Hepatocyte (in vitro differentiated cells): ENCODE measurements around the gene UQCRH.
"Not testable (repeated sequence)": the region's sequence is repeated elsewhere in the genome, so short reads cannot be mapped to it uniquely, and the experiment has no call there.

ENCODE experiments used
- EZH2 ChIP-seq: fragments of 200-600 bp; sonication (generic); IDR thresholded peaks from 2 replicates; pipeline ENCODE4 v1.6.1; 2016; ENCODE audit warnings: antibody characterized with exemption, mild to moderate bottlenecking, borderline replicate concordance
- EZH2phosphoT487 ChIP-seq: fragments of 200-600 bp; sonication (generic); IDR thresholded peaks from one replicate; pipeline ENCODE4 v1.6.1; 2018; ENCODE audit warnings: antibody characterized with exemption, mild to moderate bottlenecking, low read depth, moderate library complexity; ENCODE audit not compliant: unreplicated experiment, severe bottlenecking
- TF ChIP-seq, protein P1 (sequence below): fragments of 200-600 bp; sonication (generic); IDR thresholded peaks from 2 replicates; pipeline ENCODE4 v1.5.1; 2016; ENCODE audit warnings: antibody characterized with exemption, mild to moderate bottlenecking; ENCODE audit not compliant: poor library complexity

DNA sequence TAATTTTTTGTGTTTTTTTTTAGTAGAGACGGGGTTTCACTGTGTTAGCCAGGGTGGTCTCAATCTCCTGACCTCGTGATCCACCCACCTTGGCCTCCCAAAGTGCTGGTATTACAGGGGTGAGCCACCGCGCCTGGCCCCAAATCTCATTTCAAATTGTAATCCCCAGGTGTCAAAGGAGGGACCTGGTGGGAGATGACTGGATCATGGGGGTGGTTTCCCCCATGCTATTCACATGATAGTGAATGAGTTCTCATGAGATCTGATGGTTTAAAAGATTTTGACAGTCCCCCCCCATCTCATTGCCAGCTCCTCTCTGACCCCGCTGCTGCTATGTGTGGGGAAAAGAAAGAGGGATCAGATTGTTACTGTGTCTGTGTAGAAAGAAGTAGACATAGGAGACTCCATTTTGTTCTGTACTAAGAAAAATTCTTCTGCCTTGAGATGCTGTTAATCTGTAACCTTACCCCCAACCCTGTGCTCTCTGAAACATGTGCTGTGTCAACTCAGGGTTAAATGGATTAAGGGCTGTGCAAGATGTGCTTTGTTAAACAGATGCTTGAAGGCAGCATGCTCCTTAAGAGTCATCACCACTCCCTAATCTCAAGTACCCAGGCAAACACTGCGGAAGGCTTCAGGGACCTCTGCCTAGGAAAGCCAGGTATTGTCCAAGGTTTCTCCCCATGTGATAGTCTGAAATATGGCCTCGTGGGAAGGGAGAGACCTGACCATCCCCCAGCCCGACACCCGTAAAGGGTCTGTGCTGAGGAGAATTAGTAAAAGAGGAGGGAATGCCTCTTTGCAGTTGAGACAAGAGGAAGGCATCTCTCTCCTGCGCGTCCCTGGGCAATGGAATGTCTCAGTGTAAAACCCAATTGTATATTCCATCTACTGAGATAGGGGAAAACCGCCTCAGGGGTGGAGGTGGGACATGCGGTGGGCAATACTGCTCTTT, 16.7 kb downstream of the UQCRH start:
- TF ChIP-seq, protein P1, sequence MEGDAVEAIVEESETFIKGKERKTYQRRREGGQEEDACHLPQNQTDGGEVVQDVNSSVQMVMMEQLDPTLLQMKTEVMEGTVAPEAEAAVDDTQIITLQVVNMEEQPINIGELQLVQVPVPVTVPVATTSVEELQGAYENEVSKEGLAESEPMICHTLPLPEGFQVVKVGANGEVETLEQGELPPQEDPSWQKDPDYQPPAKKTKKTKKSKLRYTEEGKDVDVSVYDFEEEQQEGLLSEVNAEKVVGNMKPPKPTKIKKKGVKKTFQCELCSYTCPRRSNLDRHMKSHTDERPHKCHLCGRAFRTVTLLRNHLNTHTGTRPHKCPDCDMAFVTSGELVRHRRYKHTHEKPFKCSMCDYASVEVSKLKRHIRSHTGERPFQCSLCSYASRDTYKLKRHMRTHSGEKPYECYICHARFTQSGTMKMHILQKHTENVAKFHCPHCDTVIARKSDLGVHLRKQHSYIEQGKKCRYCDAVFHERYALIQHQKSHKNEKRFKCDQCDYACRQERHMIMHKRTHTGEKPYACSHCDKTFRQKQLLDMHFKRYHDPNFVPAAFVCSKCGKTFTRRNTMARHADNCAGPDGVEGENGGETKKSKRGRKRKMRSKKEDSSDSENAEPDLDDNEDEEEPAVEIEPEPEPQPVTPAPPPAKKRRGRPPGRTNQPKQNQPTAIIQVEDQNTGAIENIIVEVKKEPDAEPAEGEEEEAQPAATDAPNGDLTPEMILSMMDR = not testable (repeated sequence)
- TF ChIP-seq EZH2phosphoT487, EZH2: not testable (repeated sequence)
